ENCODE results near the gene SAMD4A. TPM values are rescaled to one million over a fixed set of nuclear protein-coding genes. Genes with fewer than 3 reads are reported as not detected.

Gene SAMD4A
- total RNA-seq, 4 donors from 2014 or later: 39.8 to 53.3 (median 48.0) TPM

- H3K27ac ChIP-seq: peak overlapping the region in 2 of 4 donors; percentile 0 to 28
- H3K27me3 ChIP-seq: no peaks in the 10 kb centered on the region
- 69 to 74% methylated on average over 6 of the region's 6 CpGs for WGBS, 2 donors
Observed at GRCh38 chr14:54698501-54698900, 131.6 kb downstream of the SAMD4A start.

GRCh38 chr14:54698966-54699530 is 132.1 kb downstream of the SAMD4A start:
- peaks cover 0 to 27% (median 8%) of the 10 kb centered on the region in 4 donors for H3K4me1 ChIP-seq

More at GRCh38 chr14:54698501-54698900, 131.6 kb downstream of the SAMD4A start:
- Histone ChIP-seq H3K9me3 (no peaks in the 10 kb centered on the region), H3K4me1 (peaks cover 0 to 27% (median 8%) of the 10 kb centered on the region in 4 donors), H3K36me3 (peaks cover 0 to 13% (median 0%) of the 10 kb centered on the region in 3 donors), H3K4me3 (no peak overlapping the region)
- TF ChIP-seq EP300 (IDR thresholded peaks at IDR 0.05) (no peak), POLR2A (IDR thresholded peaks at IDR 0.05) (no peak), CTCF (IDR thresholded peaks at IDR 0.05) (no peak)
- no peak for DNase-seq (ENCODE audit: low spot score in 2 of 2)

GRCh38 chr14:54699735-54700134 is 132.8 kb downstream of the SAMD4A start:
- no peaks in the 10 kb centered on the region for H3K27me3 ChIP-seq
- 84 to 89% methylated on average over 3 of the region's 3 CpGs for WGBS, 2 donors
- no peak for DNase-seq (ENCODE audit: low spot score in 2 of 2)
- no peak overlapping the region for H3K27ac ChIP-seq
- peaks cover 0 to 27% (median 8%) of the 10 kb centered on the region in 4 donors for H3K4me1 ChIP-seq
- no peaks in the 10 kb centered on the region for H3K9me3 ChIP-seq
- no peak overlapping the region for H3K4me3 ChIP-seq
- TF ChIP-seq POLR2A (IDR thresholded peaks at IDR 0.05): no peak
- no peak for TF ChIP-seq EP300 (IDR thresholded peaks at IDR 0.05)
- TF ChIP-seq CTCF (IDR thresholded peaks at IDR 0.05): no peak
- H3K36me3 ChIP-seq: peaks cover 0 to 13% (median 0%) of the 10 kb centered on the region in 3 donors

More at GRCh38 chr14:54698966-54699530, 132.1 kb downstream of the SAMD4A start:
- no peaks in the 10 kb centered on the region for H3K27me3 ChIP-seq
- peak overlapping the region in 2 of 4 donors; percentile 28 to 32 for H3K27ac ChIP-seq
- no peak for DNase-seq (ENCODE audit: low spot score in 2 of 2)
- no peak for TF ChIP-seq POLR2A (IDR thresholded peaks at IDR 0.05)
- no peak for TF ChIP-seq CTCF (IDR thresholded peaks at IDR 0.05)
- no peak for TF ChIP-seq EP300 (IDR thresholded peaks at IDR 0.05)
- WGBS, 2 donors: 53 to 77% methylated on average over 1 of the region's 1 CpG
- no peaks in the 10 kb centered on the region for H3K9me3 ChIP-seq
- peaks cover 0 to 13% (median 0%) of the 10 kb centered on the region in 3 donors for H3K36me3 ChIP-seq
- H3K4me3 ChIP-seq: no peak overlapping the region

GRCh38 chr14:54700717-54701116 is 133.8 kb downstream of the SAMD4A start:
- Histone ChIP-seq H3K4me1 (peaks cover 0 to 27% (median 8%) of the 10 kb centered on the region in 4 donors), H3K27me3 (no peaks in the 10 kb centered on the region), H3K36me3 (peaks cover 0 to 13% (median 0%) of the 10 kb centered on the region in 3 donors), H3K9me3 (no peaks in the 10 kb centered on the region), H3K4me3 (no peak overlapping the region), H3K27ac (no peak overlapping the region)
- TF ChIP-seq POLR2A (IDR thresholded peaks at IDR 0.05) (no peak), CTCF (IDR thresholded peaks at IDR 0.05) (no peak), EP300 (IDR thresholded peaks at IDR 0.05) (no peak)
- 74 to 90% methylated on average over 2 of the region's 2 CpGs for WGBS, 2 donors
- no peak for DNase-seq (ENCODE audit: low spot score in 2 of 2)

- no peak overlapping the region for H3K4me3 ChIP-seq
- peaks cover 0 to 13% (median 0%) of the 10 kb centered on the region in 3 donors for H3K36me3 ChIP-seq
- peaks cover 0 to 23% (median 8%) of the 10 kb centered on the region in 4 donors for H3K4me1 ChIP-seq
- no peak overlapping the region for H3K27ac ChIP-seq
- TF ChIP-seq POLR2A (IDR thresholded peaks at IDR 0.05): no peak
- TF ChIP-seq EP300 (IDR thresholded peaks at IDR 0.05): no peak
- TF ChIP-seq CTCF (IDR thresholded peaks at IDR 0.05): no peak
- H3K27me3 ChIP-seq: no peaks in the 10 kb centered on the region
- no peak for DNase-seq (ENCODE audit: low spot score in 2 of 2)
- 92 to 96% methylated on average over 12 of the region's 12 CpGs for WGBS, 2 donors
- H3K9me3 ChIP-seq: no peaks in the 10 kb centered on the region
Observed at GRCh38 chr14:54702014-54702491, 135.1 kb downstream of the SAMD4A start.

Measured in tibial nerve (tissue), 4 donors.